Measurements from ENCODE around the gene MTCH1.

- TF ChIP-seq REST (IDR thresholded peaks at IDR 0.05; ENCODE audit: unreplicated experiment) (no peak), CTCF (conservative IDR thresholded peaks at IDR 0.05; ENCODE audit: low read depth in 2 of 2) (no peak), EZH2phosphoT487 (IDR thresholded peaks at IDR 0.05; ENCODE audit: unreplicated experiment) (no peak), POLR2AphosphoS5 (IDR thresholded peaks at IDR 0.05; ENCODE audit: low read depth) (no peak)
Observed at GRCh38 chr6:36973190-36973589, 12.8 kb downstream of the MTCH1 start.
